Medulla oblongata (tissue), 1 donor: ENCODE measurements around the gene OR13C8.
"Not testable (repeated sequence)": the region's sequence is repeated elsewhere in the genome, so short reads cannot be mapped to it uniquely, and the experiment has no call there.

Experiments used
- DNase-seq: peaks from one replicate; pipeline ENCODE4 v3.0.0-alpha.2; 2015; ENCODE audit errors: extremely low spot score

Gene OR13C8, protein sequence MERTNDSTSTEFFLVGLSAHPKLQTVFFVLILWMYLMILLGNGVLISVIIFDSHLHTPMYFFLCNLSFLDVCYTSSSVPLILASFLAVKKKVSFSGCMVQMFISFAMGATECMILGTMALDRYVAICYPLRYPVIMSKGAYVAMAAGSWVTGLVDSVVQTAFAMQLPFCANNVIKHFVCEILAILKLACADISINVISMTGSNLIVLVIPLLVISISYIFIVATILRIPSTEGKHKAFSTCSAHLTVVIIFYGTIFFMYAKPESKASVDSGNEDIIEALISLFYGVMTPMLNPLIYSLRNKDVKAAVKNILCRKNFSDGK

DNA sequence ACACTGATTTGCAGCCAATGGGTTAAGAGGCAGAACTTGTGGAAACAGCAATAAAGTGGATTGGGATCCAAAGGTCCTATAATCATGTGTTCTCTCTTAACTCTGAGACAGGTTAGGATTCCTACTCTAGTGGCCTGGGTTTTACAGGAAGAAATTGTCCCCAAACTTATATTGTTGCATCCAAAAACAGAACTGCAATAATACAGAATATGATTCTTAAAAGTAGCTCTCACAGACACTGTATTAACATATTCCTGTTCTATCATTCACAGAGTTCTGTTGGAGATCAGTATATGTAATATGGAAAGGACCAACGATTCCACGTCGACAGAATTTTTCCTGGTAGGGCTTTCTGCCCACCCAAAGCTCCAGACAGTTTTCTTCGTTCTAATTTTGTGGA lies at the start of gene OR13C8:
TSS of gene OR13C8 (plus strand) at position 301 of the 400 bp plus-strand sequence. CDS start at position 301, 0 bp downstream.
- DNase-seq: no peak

DNA sequence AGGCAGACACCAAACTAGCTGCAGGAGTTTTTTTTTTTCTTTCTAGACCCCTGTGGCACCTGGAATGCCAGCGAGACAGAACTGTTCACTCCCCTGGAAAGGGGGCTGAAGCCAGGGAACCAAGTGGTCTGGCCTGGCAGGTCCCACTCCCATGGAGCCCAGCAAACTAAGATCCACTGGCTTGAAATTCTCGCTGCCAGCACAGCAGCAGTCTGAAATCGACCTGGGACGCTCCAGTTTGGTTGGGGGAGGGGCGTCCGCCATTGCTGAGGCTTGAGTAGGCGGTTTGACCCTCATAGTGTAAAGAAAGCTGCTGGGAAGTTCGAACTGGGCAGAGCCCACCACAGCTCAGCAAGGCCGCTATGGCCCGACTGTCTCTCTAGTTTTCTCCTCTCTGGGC lies 48.7 kb upstream of the OR13C8 start:
- DNase-seq: not testable (repeated sequence)

DNA sequence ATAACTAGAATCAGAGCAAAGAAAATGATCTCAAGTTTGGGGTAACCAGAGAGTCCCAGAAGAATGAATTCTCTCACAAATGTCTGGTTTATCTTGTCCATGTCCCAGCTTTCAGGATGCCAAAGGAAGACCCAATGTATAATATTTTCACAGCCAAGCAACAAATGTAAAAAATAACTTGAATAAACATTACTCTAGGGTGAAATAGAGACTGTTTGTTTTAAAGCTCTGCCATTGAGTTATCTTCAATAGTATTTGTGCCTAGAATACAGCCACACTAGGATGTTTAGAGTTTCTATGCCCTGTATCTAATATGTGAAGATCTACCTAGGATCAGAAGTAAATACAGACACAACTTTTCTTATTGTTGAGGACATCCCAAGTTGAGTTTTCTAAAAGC lies 41.9 kb upstream of the OR13C8 start, which contains the start of gene OR13C4:
TSS of gene OR13C4 (minus strand) at position 101 of the 400 bp plus-strand sequence. CDS start at position 101, 0 bp downstream.
- DNase-seq: no peak

DNA sequence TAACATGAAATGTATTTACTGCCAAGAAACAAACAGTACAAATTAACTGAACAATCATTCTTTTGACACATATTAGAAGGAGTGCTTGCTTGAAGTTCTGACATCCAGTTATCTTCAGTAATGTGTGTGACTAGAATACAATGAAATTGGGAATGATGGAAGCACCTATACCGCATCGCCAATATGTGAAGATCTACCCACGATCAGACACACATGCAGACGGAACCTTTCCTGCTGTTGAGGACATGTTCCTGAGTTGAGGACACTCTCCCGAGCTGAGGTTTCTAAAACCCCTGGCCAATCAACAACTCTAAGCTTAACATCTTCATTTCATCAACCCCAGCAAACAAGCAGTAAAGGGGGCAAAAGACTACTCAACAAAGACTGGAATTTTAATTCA lies 32.2 kb upstream of the OR13C8 start, which contains the start of gene OR13C3:
TSS of gene OR13C3 (minus strand) at position 101 of the 400 bp plus-strand sequence. CDS start 133 bp downstream, outside the sequence.
- no peak for DNase-seq

GRCh38 chr9:104539275-104539674 lies 29.7 kb upstream of the OR13C8 start:
- no peak for DNase-seq

DNA sequence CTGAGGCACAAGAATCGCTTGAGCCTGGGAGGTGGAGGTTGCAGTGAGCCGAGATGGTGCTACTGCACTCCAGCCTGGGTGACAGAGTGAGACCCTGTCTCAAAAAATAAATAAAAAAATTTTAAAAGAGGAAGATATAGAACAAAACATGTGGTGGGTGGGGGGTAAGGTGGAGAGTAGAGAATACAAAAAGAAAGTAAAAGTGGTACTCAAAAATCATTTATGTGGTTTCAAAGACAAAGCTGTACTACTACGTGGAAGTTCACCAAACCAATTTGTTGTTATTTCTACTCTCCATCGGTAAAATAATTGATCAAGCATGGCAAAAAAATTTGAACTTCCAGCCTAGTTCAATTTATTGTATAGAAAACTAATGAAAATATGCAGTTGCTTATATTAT lies 24.3 kb upstream of the OR13C8 start:
- no peak for DNase-seq

DNA sequence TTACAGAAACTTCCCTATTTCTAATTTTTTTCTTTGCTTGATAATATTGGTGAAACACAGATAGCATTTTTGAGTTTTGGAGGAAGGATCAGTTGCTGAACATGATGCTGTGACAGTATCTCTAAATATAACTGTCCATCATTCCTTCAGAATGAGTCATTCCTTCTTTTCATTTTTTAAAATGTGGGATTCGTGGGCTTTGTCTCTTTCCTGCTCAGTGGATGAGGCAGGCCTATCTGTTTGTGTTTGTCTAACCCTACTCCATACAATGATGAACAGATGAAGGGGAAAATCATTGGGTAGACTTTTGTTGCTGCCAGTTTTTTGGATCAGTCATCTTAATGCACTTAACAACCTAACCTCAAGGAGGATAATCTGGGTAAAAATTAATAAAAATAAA lies 15.7 kb upstream of the OR13C8 start:
- DNase-seq: no peak

DNA sequence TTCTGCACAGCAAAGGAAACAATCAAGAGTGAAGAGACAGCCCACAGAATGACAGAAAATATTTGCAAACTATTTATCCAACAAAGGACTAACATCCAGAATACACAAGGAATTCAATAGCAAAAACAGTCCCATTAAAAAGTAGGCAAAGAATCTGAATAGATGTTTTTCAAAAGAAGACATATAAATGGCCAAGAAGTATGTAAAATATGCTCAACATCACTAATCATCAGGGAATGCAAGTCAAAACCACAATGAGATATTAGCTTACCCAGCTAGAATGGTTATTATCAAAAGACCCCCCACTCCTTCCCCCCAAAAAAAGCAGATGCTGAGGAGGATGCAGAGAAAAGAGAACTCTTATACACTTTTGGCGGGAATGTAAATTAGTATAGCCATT lies 13.4 kb upstream of the OR13C8 start:
- DNase-seq: no peak

GRCh38 chr9:104556830-104557634 lies 11.9 kb upstream of the OR13C8 start:
- no peak for DNase-seq

- DNase-seq: no peak
Observed at GRCh38 chr9:104564358-104564757, 4.6 kb upstream of the OR13C8 start.

- no peak for DNase-seq
Observed at GRCh38 chr9:104572612-104573011, 3.6 kb downstream of the OR13C8 start.

DNA sequence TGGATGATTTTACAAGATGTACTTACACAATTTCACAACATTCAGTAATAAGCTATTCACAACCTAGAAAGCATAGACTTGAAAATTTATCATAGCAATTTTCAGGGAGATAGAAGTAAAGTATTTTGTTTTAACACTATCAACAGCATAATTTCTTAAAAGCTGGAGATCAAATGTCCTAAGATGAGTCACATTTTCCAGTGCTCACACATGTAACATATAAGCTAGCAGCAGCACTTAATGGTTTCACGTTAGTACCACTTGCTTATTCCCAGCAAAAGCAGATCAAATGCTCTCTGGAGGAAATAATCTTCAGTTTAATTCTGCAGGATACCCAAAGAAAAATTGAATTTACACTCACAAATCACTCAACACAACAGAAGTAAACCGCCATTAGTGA lies 6.5 kb downstream of the OR13C8 start:
- no peak for DNase-seq

DNA sequence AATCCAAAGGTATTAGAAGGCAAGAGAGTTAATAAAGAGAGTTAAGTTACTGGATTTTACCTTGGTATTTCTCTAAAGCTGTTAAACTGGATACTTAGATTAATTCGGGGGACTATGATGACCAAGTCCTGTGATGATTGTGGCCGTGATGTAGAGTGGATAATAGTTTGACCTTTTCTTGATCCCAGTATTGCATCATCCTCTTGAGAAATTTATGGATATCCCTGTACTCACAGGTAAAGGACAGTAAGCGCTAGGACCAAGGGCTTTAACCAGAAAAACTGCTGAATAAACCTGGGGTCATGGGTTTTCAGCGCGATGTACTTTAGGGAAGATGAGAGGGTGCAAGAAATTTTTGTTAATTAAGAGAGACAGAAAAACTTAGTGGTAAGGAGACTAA lies 8.3 kb downstream of the OR13C8 start:
- no peak for DNase-seq

GRCh38 chr9:104580562-104580961 lies 11.6 kb downstream of the OR13C8 start:
- DNase-seq: no peak

- no peak for DNase-seq
Observed at GRCh38 chr9:104586496-104587180, 17.7 kb downstream of the OR13C8 start.

DNA sequence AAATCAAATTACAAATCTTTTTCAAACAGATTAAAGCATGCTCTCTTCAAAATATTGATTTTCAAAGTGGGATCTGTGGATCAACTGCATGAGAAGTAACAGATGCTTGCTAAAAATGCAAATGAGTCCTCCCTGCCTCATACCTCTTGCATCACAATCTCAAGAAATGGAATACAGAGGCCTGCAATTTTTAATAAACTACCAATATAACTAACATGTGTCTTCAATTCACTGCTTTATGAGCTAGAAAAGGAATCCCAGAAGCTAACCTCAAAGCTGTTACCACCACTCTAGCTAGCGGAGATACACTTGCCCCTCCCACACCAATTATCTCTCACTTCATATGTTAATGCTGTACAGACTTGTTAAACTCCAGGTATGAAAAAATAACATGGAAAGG lies 20.7 kb downstream of the OR13C8 start:
- DNase-seq: no peak

DNA sequence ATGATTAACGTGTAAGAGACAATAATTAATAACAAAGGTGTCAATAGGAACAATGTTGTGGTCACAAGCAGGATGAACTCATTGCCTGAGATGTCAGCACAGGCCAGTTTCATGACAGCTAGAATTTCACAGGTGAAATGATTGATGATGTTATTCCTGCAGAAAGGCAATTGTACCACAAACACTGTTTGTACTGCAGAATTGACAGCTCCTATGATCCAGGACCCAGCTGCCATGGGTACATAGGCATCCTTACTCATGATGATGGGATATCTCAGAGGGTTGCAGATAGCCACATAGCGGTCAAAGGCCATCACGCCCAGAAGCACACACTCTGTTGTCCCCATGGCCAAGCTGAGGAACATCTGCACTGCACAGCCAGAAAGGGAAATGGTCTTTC lies 29.8 kb downstream of the OR13C8 start:
- DNase-seq: not testable (repeated sequence)

DNA sequence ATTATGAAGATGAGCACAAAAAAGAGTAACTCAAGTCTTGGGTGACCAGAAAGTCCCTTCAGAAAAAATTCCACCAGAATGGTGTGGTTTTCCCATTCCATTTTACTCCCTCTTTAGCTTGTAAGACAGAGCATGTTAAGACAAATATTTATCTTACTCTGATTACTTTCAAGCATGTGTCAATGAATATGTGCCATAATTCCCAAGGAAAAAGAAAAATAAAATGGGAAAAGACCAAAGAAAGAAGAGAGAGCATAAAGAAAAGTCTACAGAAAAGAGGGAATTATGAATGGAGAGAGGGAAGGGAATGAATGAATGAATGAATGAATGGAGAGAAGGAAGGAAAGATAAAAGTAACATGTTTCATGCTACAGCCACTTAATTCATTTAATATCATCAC lies 30.3 kb downstream of the OR13C8 start, which contains the start of gene OR13C5:
TSS of gene OR13C5 (minus strand) at position 101 of the 400 bp plus-strand sequence. CDS start at position 101, 0 bp downstream.
- not testable (repeated sequence) for DNase-seq

DNA sequence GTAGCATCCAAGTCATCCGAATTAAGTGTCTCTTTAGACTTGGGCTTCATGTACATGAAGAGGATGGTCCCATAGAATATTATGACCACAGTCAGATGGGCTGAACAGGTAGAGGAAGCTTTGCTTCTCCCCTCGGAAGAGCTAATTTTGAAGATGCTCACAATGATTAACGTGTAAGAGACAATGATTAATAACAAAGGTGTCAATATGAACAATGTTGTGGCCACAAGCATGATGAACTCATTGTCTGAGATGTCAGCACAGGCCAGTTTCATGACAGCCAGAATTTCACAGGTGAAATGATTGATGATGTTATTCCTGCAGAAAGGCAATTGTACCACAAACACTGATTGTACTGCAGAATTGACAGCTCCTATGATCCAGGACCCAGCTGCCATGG lies 35.8 kb downstream of the OR13C8 start:
- no peak for DNase-seq

- DNase-seq: not testable (repeated sequence)
Observed at GRCh38 chr9:104605527-104605926, 36.6 kb downstream of the OR13C8 start, which contains the start of gene OR13C2. TSS of gene OR13C2 (minus strand) at chr9:104605627. CDS start at chr9:104605627, 0 bp downstream.

DNA sequence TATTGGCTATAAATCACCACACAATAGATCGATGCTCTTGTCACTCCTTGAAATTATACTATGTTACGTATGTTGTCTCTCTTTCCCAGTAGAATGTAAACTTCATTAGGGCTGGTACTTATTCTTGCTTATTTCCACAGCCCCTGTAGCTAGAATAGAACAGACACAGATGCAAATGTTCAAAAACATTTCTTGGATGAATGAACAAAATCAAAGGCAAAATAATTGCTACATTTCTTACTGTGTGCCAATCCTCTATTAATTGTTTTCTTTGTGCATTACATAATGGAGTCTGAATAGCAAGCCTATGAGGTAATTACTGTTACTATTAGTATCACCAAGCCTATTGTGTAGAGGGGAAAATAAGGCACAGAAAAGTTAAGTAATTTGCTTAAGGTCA lies 37.2 kb downstream of the OR13C8 start:
- no peak for DNase-seq

- no peak for DNase-seq
Observed at GRCh38 chr9:104608336-104608735, 39.4 kb downstream of the OR13C8 start.
